Suprapubic skin (tissue), 4 donors: ENCODE measurements around the gene G6PC3. TPM values are rescaled to one million over a fixed set of nuclear protein-coding genes. Genes with fewer than 3 reads are reported as not detected.

Experiments used
- DNase-seq, 2 donors: peaks; one replicate each; pipeline ENCODE4 v3.0.0-alpha.2; 2019; ENCODE audit warnings: low spot score in 2 of 2
- H3K27ac ChIP-seq: fragments of 200-600 bp; sonication (generic); one replicate; pipeline ENCODE4 v1.5.1; 2019
- H3K27me3 ChIP-seq: fragments of 200-600 bp; sonication (generic); one replicate; pipeline ENCODE4 v1.5.1; 2019
- H3K36me3 ChIP-seq: fragments of 200-600 bp; sonication (generic); one replicate; pipeline ENCODE4 v1.5.1; 2019
- H3K4me1 ChIP-seq: fragments of 200-600 bp; sonication (generic); one replicate; pipeline ENCODE4 v1.5.1; 2019
- H3K4me3 ChIP-seq: fragments of 200-600 bp; sonication (generic); one replicate; pipeline ENCODE4 v1.5.1; 2019; ENCODE audit warnings: mild to moderate bottlenecking
- H3K9me3 ChIP-seq: fragments of 200-600 bp; sonication (generic); one replicate; pipeline ENCODE4 v1.5.1; 2019
- EP300 ChIP-seq: sonication (generic); formaldehyde crosslinking; IDR thresholded peaks from one replicate; pipeline ENCODE4 v1.6.1; 2017; ENCODE audit warnings: antibody characterized with exemption
- POLR2A ChIP-seq, 2 donors: fragments of 450-650 bp; IDR thresholded peaks; one replicate each; pipeline ENCODE4 v1.6.1; 2017; ENCODE audit warnings: antibody characterized with exemption in 2 of 2, mild to moderate bottlenecking in 2 of 2, moderate library complexity in 2 of 2
- POLR2AphosphoS5 ChIP-seq, 3 donors: sonication (generic); formaldehyde crosslinking; IDR thresholded peaks; one replicate each; pipeline ENCODE4 v1.6.1; 2017; ENCODE audit warnings: antibody characterized with exemption in 3 of 3
- WGBS: methylation state at CpG from one replicate; pipeline ENCODE4 v1.1.5; 2018; 5-methylcytosine and 5-hydroxymethylcytosine counted together
- total RNA-seq, 4 donors: library from RNA; depleted of rRNA; stranded (reverse); fragments of >200 nt; gene quantifications; one replicate each; pipeline ENCODE4 v1.1.0, GENCODE V29; 2016
- TF ChIP-seq, protein P1 (sequence below), 2 donors: fragments of 200-600 bp in 1 of 2; fragments of 450-650 bp in 1 of 2; sonication (generic) in 1 of 2; IDR thresholded peaks; one replicate each; pipeline ENCODE4 v1.5.1; 2016 to 2019; ENCODE audit warnings: antibody characterized with exemption in 2 of 2, mild to moderate bottlenecking in 1 of 2, moderate library complexity in 1 of 2

The G6PC3 gene
- total RNA-seq, 4 donors from 2014 or later: 12.7 to 20.4 (median 15.4) TPM

DNA sequence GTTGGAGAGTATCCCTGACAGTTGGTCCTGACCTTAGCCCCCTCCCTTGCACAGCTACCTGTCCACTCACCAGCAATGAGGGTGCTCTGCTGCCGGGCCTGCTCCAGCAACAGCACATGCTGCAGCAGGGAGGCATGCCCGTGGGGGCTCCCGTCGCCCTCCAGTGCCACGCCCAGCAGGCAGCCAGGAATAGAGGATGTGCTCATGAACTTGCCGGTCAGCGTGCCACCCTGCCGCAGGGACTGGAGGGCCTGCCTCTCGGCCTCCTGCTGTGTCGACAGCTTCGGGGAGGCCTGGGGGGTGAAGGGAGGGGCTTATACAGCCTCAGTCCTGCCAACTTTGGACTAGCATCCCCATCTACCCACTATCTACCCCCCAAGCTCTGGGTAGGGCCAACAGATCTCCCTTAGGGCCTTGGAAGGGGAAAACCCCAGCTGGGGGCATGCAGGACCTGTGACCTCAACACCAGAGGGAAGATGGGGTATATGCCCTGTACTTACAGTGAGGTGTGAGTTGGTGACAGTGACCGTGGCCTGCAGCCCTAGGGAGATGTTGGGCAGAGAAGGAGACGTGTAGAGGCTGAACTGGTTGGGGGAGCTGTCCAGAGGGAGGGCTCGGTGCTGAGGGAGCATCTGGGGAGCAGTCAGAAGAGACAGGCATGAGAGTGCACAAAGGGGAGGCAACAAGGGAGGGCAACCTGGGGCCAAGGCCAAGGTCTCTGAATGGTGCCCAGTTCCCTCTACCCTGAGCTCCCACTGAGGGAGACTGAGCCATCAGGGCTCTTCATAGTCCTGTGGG lies 20.9 kb downstream of the G6PC3 start:
- Histone ChIP-seq H3K9me3 (no peaks in the 10 kb centered on the region), H3K4me3 (no peak overlapping the region), H3K27ac (no peak overlapping the region), H3K36me3 (peaks cover 68% of the 10 kb centered on the region), H3K27me3 (no peaks in the 10 kb centered on the region), H3K4me1 (peaks cover 32% of the 10 kb centered on the region)
- TF ChIP-seq, protein P1, sequence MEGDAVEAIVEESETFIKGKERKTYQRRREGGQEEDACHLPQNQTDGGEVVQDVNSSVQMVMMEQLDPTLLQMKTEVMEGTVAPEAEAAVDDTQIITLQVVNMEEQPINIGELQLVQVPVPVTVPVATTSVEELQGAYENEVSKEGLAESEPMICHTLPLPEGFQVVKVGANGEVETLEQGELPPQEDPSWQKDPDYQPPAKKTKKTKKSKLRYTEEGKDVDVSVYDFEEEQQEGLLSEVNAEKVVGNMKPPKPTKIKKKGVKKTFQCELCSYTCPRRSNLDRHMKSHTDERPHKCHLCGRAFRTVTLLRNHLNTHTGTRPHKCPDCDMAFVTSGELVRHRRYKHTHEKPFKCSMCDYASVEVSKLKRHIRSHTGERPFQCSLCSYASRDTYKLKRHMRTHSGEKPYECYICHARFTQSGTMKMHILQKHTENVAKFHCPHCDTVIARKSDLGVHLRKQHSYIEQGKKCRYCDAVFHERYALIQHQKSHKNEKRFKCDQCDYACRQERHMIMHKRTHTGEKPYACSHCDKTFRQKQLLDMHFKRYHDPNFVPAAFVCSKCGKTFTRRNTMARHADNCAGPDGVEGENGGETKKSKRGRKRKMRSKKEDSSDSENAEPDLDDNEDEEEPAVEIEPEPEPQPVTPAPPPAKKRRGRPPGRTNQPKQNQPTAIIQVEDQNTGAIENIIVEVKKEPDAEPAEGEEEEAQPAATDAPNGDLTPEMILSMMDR (IDR thresholded peaks at IDR 0.05): no peak
- no peak for TF ChIP-seq EP300
- no peak for TF ChIP-seq POLR2A (IDR thresholded peaks at IDR 0.05)
- TF ChIP-seq POLR2AphosphoS5 (IDR thresholded peaks at IDR 0.05): no peak
- DNase-seq: no peak
- 85% methylated on average over 12 of the region's 14 CpGs for WGBS

DNA sequence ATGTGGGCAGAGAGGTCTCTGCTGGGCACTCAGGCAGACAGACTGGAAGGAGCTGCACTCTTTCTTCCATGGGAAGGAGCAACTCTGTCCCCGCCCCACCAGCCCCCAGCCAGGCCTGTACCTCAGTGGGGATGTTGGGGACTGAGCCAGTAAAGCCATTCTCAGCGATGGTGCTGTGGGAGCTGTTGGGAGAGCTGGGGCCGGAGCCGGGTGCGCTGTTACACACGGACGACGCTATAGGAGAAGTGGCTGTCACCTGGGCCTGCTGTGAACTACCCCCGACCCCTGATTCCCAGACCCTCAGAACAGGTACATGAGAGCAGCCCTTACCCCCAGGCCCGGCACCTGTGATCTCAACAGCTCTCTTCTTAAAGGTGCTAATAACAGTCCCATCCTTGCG lies 21.5 kb downstream of the G6PC3 start:
- 100% methylated on average over 11 of the region's 11 CpGs for WGBS
- DNase-seq: no peak

DNA sequence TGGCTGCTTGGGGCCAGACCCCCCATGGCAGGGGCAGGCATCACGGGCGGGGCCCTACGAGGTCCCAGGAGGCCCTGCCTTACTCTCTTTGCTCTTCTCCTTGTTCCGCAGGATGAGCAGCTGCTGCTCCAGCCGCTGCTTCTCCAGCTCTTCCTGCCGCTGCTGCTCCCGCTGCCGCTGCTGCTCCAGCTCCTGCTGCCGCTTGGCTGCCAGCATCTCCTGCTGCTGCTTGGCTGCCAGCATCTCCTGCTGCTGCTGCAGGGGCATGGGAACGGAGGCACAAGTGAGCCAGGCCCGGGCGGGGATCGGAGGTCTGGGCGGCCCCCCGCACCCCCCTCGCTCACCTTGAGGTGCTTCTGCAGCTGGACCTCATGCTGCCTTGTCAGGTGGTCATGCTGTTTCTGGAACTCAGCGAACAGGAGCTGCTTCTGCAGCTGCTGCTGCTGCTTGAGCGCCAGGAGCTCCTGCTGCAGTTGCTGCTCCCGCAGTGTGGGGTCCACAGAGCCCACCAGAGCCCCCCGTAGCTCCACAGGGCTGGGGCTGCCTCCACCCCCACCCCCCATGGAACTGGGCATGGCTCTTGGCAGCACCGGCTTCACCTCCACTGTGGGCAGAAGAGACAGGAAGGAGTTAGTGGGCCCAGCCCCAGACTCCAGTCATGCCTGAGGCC lies 22.8 kb downstream of the G6PC3 start:
- H3K4me1 ChIP-seq: peaks cover 33% of the 10 kb centered on the region
- 92% methylated on average over 12 of the region's 21 CpGs for WGBS
- H3K27ac ChIP-seq: no peak overlapping the region
- DNase-seq: no peak
- H3K36me3 ChIP-seq: peaks cover 51% of the 10 kb centered on the region
- H3K4me3 ChIP-seq: no peak overlapping the region
- no peaks in the 10 kb centered on the region for H3K27me3 ChIP-seq
- TF ChIP-seq, protein P1 (IDR thresholded peaks at IDR 0.05): no peak
- no peak for TF ChIP-seq EP300
- no peak for TF ChIP-seq POLR2AphosphoS5 (IDR thresholded peaks at IDR 0.05)
- TF ChIP-seq POLR2A (IDR thresholded peaks at IDR 0.05): no peak
- H3K9me3 ChIP-seq: no peaks in the 10 kb centered on the region

More for the DNA sequence above, 21.5 kb downstream of the G6PC3 start:
- no peak overlapping the region for H3K4me3 ChIP-seq
- no peaks in the 10 kb centered on the region for H3K9me3 ChIP-seq
- TF ChIP-seq POLR2AphosphoS5 (IDR thresholded peaks at IDR 0.05): no peak
- no peaks in the 10 kb centered on the region for H3K27me3 ChIP-seq
- peaks cover 63% of the 10 kb centered on the region for H3K36me3 ChIP-seq
- H3K4me1 ChIP-seq: peaks cover 32% of the 10 kb centered on the region
- no peak overlapping the region for H3K27ac ChIP-seq

DNA sequence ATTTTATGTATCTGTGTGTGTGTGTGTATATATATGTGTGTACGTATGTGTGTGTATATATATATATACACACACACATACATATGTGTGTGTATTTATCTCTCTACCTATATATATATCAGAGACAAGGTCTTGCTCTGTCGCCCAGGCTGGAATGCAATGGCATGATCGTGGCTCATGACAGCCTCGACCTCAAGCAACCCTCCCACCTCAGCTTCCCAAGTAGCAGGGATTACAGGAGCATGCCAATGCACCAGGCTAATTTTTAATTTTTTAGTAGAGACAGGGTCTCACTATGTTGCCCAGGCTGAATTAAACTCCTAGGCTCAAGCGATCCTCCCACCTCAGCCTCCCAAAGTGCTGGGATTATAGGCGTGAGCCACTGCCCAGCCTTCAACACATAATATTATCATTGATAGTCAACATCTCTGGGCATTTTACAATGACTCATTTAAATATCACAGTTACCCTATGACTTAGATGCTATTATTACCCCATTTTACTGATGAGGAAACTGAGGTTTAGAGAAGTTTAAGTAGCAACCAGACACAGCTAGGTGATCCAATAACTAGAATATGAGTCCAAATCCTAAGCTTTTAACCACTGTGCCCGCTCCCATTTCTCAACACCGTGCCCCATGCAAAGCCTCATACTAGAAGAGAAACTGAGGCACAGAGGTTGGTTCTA lies 24.3 kb downstream of the G6PC3 start:
- WGBS: 91% methylated on average over 8 of the region's 8 CpGs
- Histone ChIP-seq H3K27ac (peak overlapping the region; percentile 76), H3K9me3 (no peaks in the 10 kb centered on the region), H3K36me3 (peaks cover 39% of the 10 kb centered on the region), H3K4me1 (peaks cover 43% of the 10 kb centered on the region), H3K27me3 (no peaks in the 10 kb centered on the region), H3K4me3 (no peak overlapping the region)
- TF ChIP-seq POLR2AphosphoS5 (IDR thresholded peaks at IDR 0.05) (no peak), EP300 (no peak), POLR2A (IDR thresholded peaks at IDR 0.05) (no peak)
- TF ChIP-seq, protein P1 (IDR thresholded peaks at IDR 0.05): no peak
- no peak for DNase-seq

DNA sequence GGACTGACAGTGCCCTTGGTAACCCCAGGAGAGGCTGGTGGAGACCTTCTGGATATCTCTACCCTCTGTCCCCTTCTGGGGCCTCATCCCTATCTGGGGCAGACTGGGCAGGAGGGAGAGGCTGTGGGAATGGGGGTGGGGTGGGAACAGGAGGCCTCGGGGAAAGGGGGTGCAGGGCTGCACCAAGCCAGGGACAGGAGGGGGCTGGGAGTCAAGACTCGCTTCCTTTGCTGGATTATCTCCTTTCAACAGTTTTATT lies 24.8 kb downstream of the G6PC3 start:
- 14% methylated on average over 2 of the region's 2 CpGs for WGBS
- H3K4me3 ChIP-seq: peak overlapping the region; percentile 33
- DNase-seq: no peak
- no peak for TF ChIP-seq POLR2A (IDR thresholded peaks at IDR 0.05)
- no peaks in the 10 kb centered on the region for H3K9me3 ChIP-seq
- peak overlapping the region; percentile 76 for H3K27ac ChIP-seq
- peaks cover 34% of the 10 kb centered on the region for H3K36me3 ChIP-seq
- H3K27me3 ChIP-seq: no peaks in the 10 kb centered on the region
- peaks cover 46% of the 10 kb centered on the region for H3K4me1 ChIP-seq
